HT-29 (cell line): ENCODE data around the gene TRIM45. TPM values are rescaled to one million over a fixed set of nuclear protein-coding genes. Genes with fewer than 3 reads are reported as not detected.

Source experiments
- small RNA-seq: library from RNA; depleted of rRNA; stranded (forward); fragments of <200 nt; gene quantifications from one replicate; pipeline ENCODE3, GENCODE V24; 2014
- total RNA-seq: library from RNA; depleted of rRNA; stranded (reverse); fragments of >200 nt; shearing (Covaris generic); gene quantifications from 2 replicates; pipeline ENCODE4 v1.2.3, GENCODE V29; 2014; rRNA removed

TRIM45 gene
- total RNA-seq, 1 experiment from 2014 or later: 1.5 TPM

Small RNAs within 50 kb of the gene (small RNA-seq; reads per million reads assigned to genes)
- gene MIR942: 0.22 reads per million

Other genes with a start within 250 kb of the TRIM45 start
- gene PTGFRN, start 211.8 kb downstream of the TRIM45 start, total RNA-seq: 26.1 and 35.2 TPM in 2 replicates
- 0.05 and 0.33 TPM in 2 replicates for gene CD101, start 120.0 kb downstream of the TRIM45 start, total RNA-seq
- 27.8 and 29.5 TPM in 2 replicates for gene TTF2, start 61.4 kb downstream of the TRIM45 start, total RNA-seq
- gene VTCN1, start 89.2 kb upstream of the TRIM45 start, total RNA-seq: not detected in 2 replicates
- 17.5 and 20.4 TPM in 2 replicates for gene MAN1A2, start 245.7 kb upstream of the TRIM45 start, total RNA-seq